HCT116 (cell line): Measurements from ENCODE around the gene PLOD1. TPM values are rescaled to one million over a fixed set of nuclear protein-coding genes. Genes with fewer than 3 reads are reported as not detected.
A peak's percentile ranks its signal among the peaks of the same experiment; 100 is the strongest.

ENCODE experiments used
- ATAC-seq: fragments of 200-7000 bp; cut with Tn5 transposase; 2 replicates; pipeline ENCODE4 v1.9.1; 2020; ENCODE audit warnings: mild to moderate bottlenecking, moderate library complexity
- BruUV-seq: library from RNA; stranded (reverse); fragments of 400-500 nt; replicated peaks from 2 replicates; lab custom pipeline; 2021; lab: Mats Ljungman, UMichigan
- CTCF ChIA-PET: fragments of 300-600 bp; sonication (Branson Sonifier 250); formaldehyde crosslinking; loops from one replicate; lab custom pipeline; 2021; ENCODE audit warnings: antibody characterized with exemption; lab: Charles Lee
- POLR2A ChIA-PET: fragments of 300-600, 350-600 bp; sonication (Branson Sonifier 250); formaldehyde crosslinking; loops from one replicate; lab custom pipeline; 2021; ENCODE audit warnings: antibody characterized with exemption; lab: Charles Lee
- RAD21 ChIA-PET, 2 experiments: fragments of 300-600 bp; sonication (Branson Sonifier 250); formaldehyde crosslinking; loops; one replicate each; lab custom pipeline; 2023; ENCODE audit warnings: low total read pairs in 2 of 2; ENCODE audit not compliant: uncharacterized antibody in 2 of 2, unreplicated experiment in 2 of 2, low non-redundant PET in 1 of 2; lab: Charles Lee
- DNase-seq: peaks from one replicate; pipeline ENCODE4 v3.0.0-alpha.2; 2010; ENCODE audit warnings: low read depth, low spot score
- H2AFZ ChIP-seq: fragments of 200-600 bp; shearing (Covaris generic), sonication (generic); 2 replicates; pipeline ENCODE4 v1.6.1; 2017; ENCODE audit warnings: low read depth, mixed run types, mixed read lengths, antibody characterized with exemption, low read length; ENCODE audit not compliant: poor library complexity, severe bottlenecking
- H3K27ac ChIP-seq: 2 replicates; pipeline ENCODE4 v1.5.1; 2012; ENCODE audit warnings: low read depth, low read length
- H3K27me3 ChIP-seq: fragments of 200-600 bp; sonication (generic); 2 replicates; pipeline ENCODE4 v1.6.1; 2016; ENCODE audit warnings: mixed run types, low read length, mixed read lengths; ENCODE audit not compliant: insufficient read depth
- H3K36me3 ChIP-seq, 2 experiments: fragments of 200-500 bp in 1 of 2; fragments of 200-600 bp in 1 of 2; sonication (Bioruptor generic) in 1 of 2; sonication (generic) in 1 of 2; 2 replicates each; pipeline versions ENCODE4 v1.5.1 to v1.6.1; 2014 to 2016; ENCODE audit warnings: low read length in 2 of 2, inconsistent platforms in 1 of 2, mixed read lengths in 1 of 2, mixed run types in 1 of 2; ENCODE audit not compliant: insufficient read depth in 2 of 2, control insufficient read depth in 1 of 2
- H3K4me1 ChIP-seq, 2 experiments: fragments of 200-600 bp in 1 of 2; sonication (generic) in 1 of 2; 2 replicates each; pipeline versions ENCODE4 v1.5.1 to v1.6.1; 2012 to 2017; ENCODE audit warnings: low read length in 2 of 2, inconsistent platforms in 1 of 2, mild to moderate bottlenecking in 1 of 2, mixed read lengths in 1 of 2, mixed run types in 1 of 2, moderate library complexity in 1 of 2; ENCODE audit not compliant: insufficient read depth in 2 of 2, control insufficient read depth in 1 of 2
- H3K4me2 ChIP-seq: fragments of 200-600 bp; sonication (generic); 2 replicates; pipeline ENCODE4 v1.6.1; 2017; ENCODE audit warnings: mixed run types, low read length, mixed read lengths
- H3K4me3 ChIP-seq, 2 experiments: fragments of 200-600 bp in 1 of 2; sonication (generic) in 1 of 2; replicated peaks in 1 of 2; 2 replicates each; pipeline ENCODE4 v1.5.1; 2011 to 2016; ENCODE audit warnings: low read length in 2 of 2, control low read depth in 1 of 2, low read depth in 1 of 2, mild to moderate bottlenecking in 1 of 2, mixed read lengths in 1 of 2, mixed run types in 1 of 2
- H3K79me2 ChIP-seq: fragments of 200-600 bp; sonication (generic); 2 replicates; pipeline ENCODE4 v1.6.1; 2017; ENCODE audit warnings: mild to moderate bottlenecking, mixed run types, low read length, moderate library complexity, mixed read lengths; ENCODE audit not compliant: insufficient read depth
- H3K9ac ChIP-seq: fragments of 200-600 bp; sonication (generic); 2 replicates; pipeline ENCODE4 v1.6.1; 2016; ENCODE audit warnings: low read length, mixed read lengths
- H3K9me2 ChIP-seq: fragments of 200-600 bp; sonication (generic), shearing (Covaris generic); 2 replicates; pipeline ENCODE4 v1.6.1; 2017; ENCODE audit warnings: mixed run types, mild to moderate bottlenecking, moderate library complexity; ENCODE audit not compliant: insufficient read depth
- H3K9me3 ChIP-seq, 2 experiments: fragments of 200-500 bp in 1 of 2; fragments of 200-600 bp in 1 of 2; sonication (Bioruptor generic) in 1 of 2; sonication (generic) in 1 of 2; 2 replicates each; pipeline ENCODE4 v1.6.1; 2014 to 2017; ENCODE audit warnings: low read length in 2 of 2, mixed read lengths in 2 of 2, inconsistent platforms in 1 of 2, low read depth in 1 of 2, mild to moderate bottlenecking in 1 of 2, mixed run types in 1 of 2, moderate library complexity in 1 of 2; ENCODE audit not compliant: control insufficient read depth in 1 of 2, insufficient read depth in 1 of 2
- H4K20me1 ChIP-seq: fragments of 200-600 bp; sonication (generic), shearing (Covaris generic); 2 replicates; pipeline ENCODE4 v1.6.1; 2017; ENCODE audit warnings: mixed run types, mild to moderate bottlenecking, moderate library complexity; ENCODE audit not compliant: insufficient read depth
- ATF3 ChIP-seq: IDR thresholded peaks from 2 replicates; pipeline ENCODE4 v1.6.1; 2012
- CBX3 ChIP-seq: IDR thresholded peaks from 2 replicates; pipeline ENCODE4 v1.6.1; 2012; ENCODE audit warnings: low read depth
- CEBPB ChIP-seq: IDR thresholded peaks from 2 replicates; pipeline ENCODE4 v1.6.1; 2012; ENCODE audit warnings: low read depth
- CTCF ChIP-seq, 3 experiments: fragments of 200-600 bp in 1 of 3; sonication (generic) in 1 of 3; IDR thresholded peaks in 2 of 3; conservative IDR thresholded peaks in 1 of 3; 2 replicates each; pipeline ENCODE4 v1.5.1; 2012 to 2017; ENCODE audit warnings: low read depth in 2 of 3, low read length in 2 of 3, antibody characterized with exemption in 1 of 3, borderline replicate concordance in 1 of 3, control low read depth in 1 of 3, mild to moderate bottlenecking in 1 of 3, mixed read lengths in 1 of 3, mixed run types in 1 of 3, moderate library complexity in 1 of 3; ENCODE audit not compliant: insufficient read depth in 1 of 3
- EGR1 ChIP-seq: IDR thresholded peaks from 2 replicates; pipeline ENCODE4 v1.6.1; 2012; ENCODE audit warnings: low read depth
- ELF1 ChIP-seq: IDR thresholded peaks from 2 replicates; pipeline ENCODE4 v1.6.1; 2012; ENCODE audit warnings: low read depth, borderline replicate concordance
- EZH2phosphoT487 ChIP-seq: fragments of 200-600 bp; IDR thresholded peaks from 2 replicates; pipeline ENCODE4 v1.6.1; 2018; ENCODE audit warnings: antibody characterized with exemption, borderline replicate concordance
- JUND ChIP-seq: IDR thresholded peaks from 2 replicates; pipeline ENCODE4 v1.6.1; 2012
- MAX ChIP-seq: IDR thresholded peaks from 2 replicates; pipeline ENCODE4 v1.6.1; 2012
- POLR2A ChIP-seq: IDR thresholded peaks from 2 replicates; pipeline ENCODE4 v1.7.0; 2011; ENCODE audit warnings: borderline replicate concordance; ENCODE audit not compliant: insufficient read depth, insufficient read length; ENCODE audit errors: extremely low read depth
- POLR2AphosphoS5 ChIP-seq: IDR thresholded peaks from 2 replicates; pipeline ENCODE4 v1.6.1; 2011; ENCODE audit warnings: mild to moderate bottlenecking, low read depth, low read length, moderate library complexity
- RAD21 ChIP-seq: IDR thresholded peaks from 2 replicates; pipeline ENCODE4 v1.6.1; 2012; ENCODE audit warnings: low read depth, mild to moderate bottlenecking
- REST ChIP-seq: IDR thresholded peaks from 2 replicates; pipeline ENCODE4 v1.6.1; 2012; ENCODE audit warnings: low read depth
- SP1 ChIP-seq: IDR thresholded peaks from 2 replicates; pipeline ENCODE4 v1.6.1; 2012; ENCODE audit warnings: low read depth
- SRF ChIP-seq: IDR thresholded peaks from 2 replicates; pipeline ENCODE4 v1.6.1; 2012; ENCODE audit warnings: low read depth
- TCF7L2 ChIP-seq: IDR thresholded peaks from 2 replicates; pipeline ENCODE4 v1.7.0; 2011; ENCODE audit warnings: borderline replicate concordance, inconsistent platforms; ENCODE audit not compliant: insufficient read depth, insufficient read length; ENCODE audit errors: extremely low read depth
- YY1 ChIP-seq: IDR thresholded peaks from 2 replicates; pipeline ENCODE4 v1.6.1; 2011; ENCODE audit warnings: low read length, low read depth, moderate library complexity, mild to moderate bottlenecking; ENCODE audit not compliant: insufficient replicate concordance; ENCODE audit errors: extremely low read depth
- ZBTB33 ChIP-seq: IDR thresholded peaks from 2 replicates; pipeline ENCODE4 v1.6.1; 2011; ENCODE audit warnings: mild to moderate bottlenecking, low read length, moderate library complexity; ENCODE audit not compliant: insufficient replicate concordance; ENCODE audit errors: extremely low read depth
- ZFX ChIP-seq: fragments of 450-650 bp; IDR thresholded peaks from 2 replicates; pipeline ENCODE4 v1.6.1; 2017
- intact Hi-C: fragments of 100-400 bp; cut with micrococcal nuclease; formaldehyde crosslinking; loops from 2 replicates; pipeline ENCODE4 v1.10.0; 2022
- total RNA-seq: library from RNA; stranded (reverse); gene quantifications from one replicate; pipeline ENCODE4 v1.2.1, GENCODE V29; 2021; ENCODE audit not compliant: unreplicated experiment

Gene PLOD1
- total RNA-seq, 1 experiment from 2014 or later, result 175 TPM

- Histone ChIP-seq H3K36me3 (peaks cover 25 to 36% of the 10 kb centered on the region in 2 experiments), H3K9me2 (no peaks in the 10 kb centered on the region), H4K20me1 (no peaks in the 10 kb centered on the region), H3K9me3 (no peaks in the 10 kb centered on the region), H3K27me3 (no peaks in the 10 kb centered on the region), H3K4me3 (peak overlapping the region; percentile 73 to 83), H3K4me2 (peak overlapping the region; percentile 82), H3K79me2 (peaks cover 62% of the 10 kb centered on the region), H3K9ac (peak overlapping the region; percentile 80), H3K27ac (no peak overlapping the region; the same call in 1 of the 2 replicates), H2AFZ (no peak overlapping the region), H3K4me1 (peaks cover 21 to 24% of the 10 kb centered on the region in 2 experiments)
- POLR2A ChIA-PET, result interaction anchor here (0.8 to 3.6 kb wide), 3 partner anchors 50 to 72 kb away, joined by 3 to 115 read pairs (median 4); no protein-coding TSS in a partner anchor
- CTCF ChIA-PET, result interaction anchor here (1.0 to 1.5 kb wide), 4 partner anchors 14 to 143 kb away, joined by 3 to 5 read pairs (median 4); no protein-coding TSS in a partner anchor
- no TSS peak for BruUV-seq
- RAD21 ChIA-PET, result interaction anchor here (0.7 to 1.3 kb wide), 3 partner anchors 43 to 73 kb away, joined by 3 to 10 read pairs (median 4); no protein-coding TSS in a partner anchor
- intact Hi-C loops, result loop anchor here (1.0 to 5.0 kb wide), 2 partner anchors 54 to 143 kb away; partner anchors contain the start of gene KIAA2013
- DNase-seq (no peak), ATAC-seq (no peak)
- TF ChIP-seq TCF7L2 (no peak), REST (no peak), JUND (no peak), EZH2phosphoT487 (no peak), POLR2AphosphoS5 (no peak), EGR1 (no peak), CBX3 (no peak), ZFX (no peak), SRF (no peak), ZBTB33 (no peak), YY1 (no peak), CEBPB (no peak), MAX (no peak), SP1 (no peak), ELF1 (no peak), RAD21 (no peak), CTCF (IDR thresholded peaks at IDR 0.05 in 2 of 3, conservative IDR thresholded peaks at IDR 0.05 in 1 of 3; ENCODE audit: borderline replicate concordance in 1 of 3, insufficient read depth in 1 of 3, low read depth in 2 of 3, low read length in 2 of 3) (no peak), ATF3 (no peak), POLR2A (no peak)
Observed at GRCh38 chr1:11981378-11982009, 47.0 kb downstream of the PLOD1 start.
